ENCODE results near the gene PVRIG. TPM values are rescaled to one million over a fixed set of nuclear protein-coding genes. Genes with fewer than 3 reads are reported as not detected.
"Not testable (repeated sequence)": the region's sequence is repeated elsewhere in the genome, so short reads cannot be mapped to it uniquely, and the experiment has no call there.

The PVRIG gene
- total and polyA plus RNA-seq, 4 donors, result 0.41 to 1.6 (median 0.67) TPM

- no peak overlapping the region for H3K9ac ChIP-seq (ENCODE audit: insufficient read depth in 1 of 2, low read length in 2 of 2)
- no peaks in the 10 kb centered on the region for H3K27me3 ChIP-seq (ENCODE audit: control insufficient read depth in 3 of 3, insufficient read depth in 3 of 3, low read length in 2 of 3)
- peaks cover 0 to 23% (median 2%) of the 10 kb centered on the region in 4 donors for H3K36me3 ChIP-seq (ENCODE audit: control insufficient read depth in 4 of 4, insufficient read depth in 4 of 4, low read length in 4 of 4)
- ATAC-seq (ENCODE audit: insufficient read depth, low FRiP score) (no peak), DNase-seq (no peak)
- no peaks in the 10 kb centered on the region for H3K9me3 ChIP-seq (ENCODE audit: control insufficient read depth in 4 of 4, insufficient read depth in 3 of 4, low read length in 3 of 4)
- H3K4me3 ChIP-seq, result no peak overlapping the region
- no peak for TF ChIP-seq CTCF (IDR thresholded peaks at IDR 0.05; ENCODE audit: control extremely low read depth, extremely low read depth)
- H3K4me1 ChIP-seq (ENCODE audit: control insufficient read depth in 5 of 5, insufficient read depth in 5 of 5, low read length in 5 of 5), result no peaks in the 10 kb centered on the region
- WGBS, 2 donors, result 86 to 90% methylated on average over 14 of the region's 14 CpGs
- peak overlapping the region in 1 of 2 donors; percentile 6 for H3K27ac ChIP-seq (ENCODE audit: low read depth in 1 of 2, low read length in 1 of 2)
Observed at GRCh38 chr7:100221767-100222444, 2.2 kb downstream of the PVRIG start.

DNA sequence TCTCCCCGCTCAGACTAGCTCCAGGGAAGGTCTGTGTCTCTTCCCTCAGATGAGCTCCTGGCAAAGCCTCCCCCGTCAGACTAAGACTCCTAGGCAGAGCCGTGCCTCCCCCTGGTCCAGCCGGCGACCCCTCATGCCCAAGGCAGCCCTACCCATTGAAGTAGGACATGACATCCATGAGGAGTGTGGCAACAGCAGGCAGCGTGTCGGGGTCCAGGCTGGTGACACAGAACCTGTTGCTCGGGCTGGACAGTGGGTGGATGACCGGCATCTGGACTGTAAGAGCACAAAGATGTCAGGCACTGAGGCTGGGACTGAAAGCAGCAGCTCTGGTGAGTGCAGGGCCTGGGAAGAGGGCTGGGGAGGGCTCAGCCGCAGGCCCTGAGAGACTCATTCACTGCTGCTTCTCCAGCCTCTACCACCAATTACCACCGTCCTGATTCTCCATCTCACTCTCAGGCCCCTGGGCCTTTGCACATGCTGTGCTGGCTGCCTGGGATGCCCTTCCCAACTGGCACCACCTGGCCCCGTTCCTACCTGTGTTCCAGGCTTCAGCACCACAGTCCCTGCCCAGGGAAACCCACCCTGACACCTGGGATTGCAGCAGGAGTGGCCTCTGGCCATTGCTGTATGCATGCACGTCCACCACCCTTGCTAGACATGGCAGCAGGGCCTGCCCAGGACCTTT lies 2.8 kb downstream of the PVRIG start:
- H3K36me3 ChIP-seq (ENCODE audit: control insufficient read depth in 4 of 4, insufficient read depth in 4 of 4, low read length in 4 of 4), result peaks cover 0 to 23% (median 2%) of the 10 kb centered on the region in 4 donors
- H3K9ac ChIP-seq (ENCODE audit: insufficient read depth in 1 of 2, low read length in 2 of 2), result no peak overlapping the region
- no peak overlapping the region for H3K4me3 ChIP-seq
- WGBS, 2 donors, result 96 to 97% methylated on average over 13 of the region's 13 CpGs
- no peaks in the 10 kb centered on the region for H3K9me3 ChIP-seq (ENCODE audit: control insufficient read depth in 4 of 4, insufficient read depth in 3 of 4, low read length in 3 of 4)
- ATAC-seq (ENCODE audit: insufficient read depth, low FRiP score) (no peak), DNase-seq (no peak)
- no peak overlapping the region for H3K27ac ChIP-seq (ENCODE audit: low read depth in 1 of 2, low read length in 1 of 2)
- no peak for TF ChIP-seq CTCF (IDR thresholded peaks at IDR 0.05; ENCODE audit: control extremely low read depth, extremely low read depth)
- no peaks in the 10 kb centered on the region for H3K27me3 ChIP-seq (ENCODE audit: control insufficient read depth in 3 of 3, insufficient read depth in 3 of 3, low read length in 2 of 3)
- no peaks in the 10 kb centered on the region for H3K4me1 ChIP-seq (ENCODE audit: control insufficient read depth in 5 of 5, insufficient read depth in 5 of 5, low read length in 5 of 5)

- 92% methylated on average over 14 to 17 of the region's 17 CpGs for WGBS, 2 donors
- peaks cover 0 to 23% (median 2%) of the 10 kb centered on the region in 4 donors for H3K36me3 ChIP-seq (ENCODE audit: control insufficient read depth in 4 of 4, insufficient read depth in 4 of 4, low read length in 4 of 4)
- not testable (repeated sequence) for H3K27me3 ChIP-seq (ENCODE audit: control insufficient read depth in 3 of 3, insufficient read depth in 3 of 3, low read length in 2 of 3); H3K9me3 ChIP-seq (ENCODE audit: control insufficient read depth in 4 of 4, insufficient read depth in 3 of 4, low read length in 3 of 4); ATAC-seq (ENCODE audit: insufficient read depth, low FRiP score); H3K9ac ChIP-seq (ENCODE audit: insufficient read depth in 1 of 2, low read length in 2 of 2); H3K4me3 ChIP-seq; H3K4me1 ChIP-seq (ENCODE audit: control insufficient read depth in 5 of 5, insufficient read depth in 5 of 5, low read length in 5 of 5); DNase-seq; H3K27ac ChIP-seq (ENCODE audit: low read depth in 1 of 2, low read length in 1 of 2)
Observed at GRCh38 chr7:100223376-100223927, 3.7 kb downstream of the PVRIG start.

- ATAC-seq (ENCODE audit: insufficient read depth, low FRiP score); H3K27ac ChIP-seq (ENCODE audit: low read depth in 1 of 2, low read length in 1 of 2); H3K4me1 ChIP-seq (ENCODE audit: control insufficient read depth in 5 of 5, insufficient read depth in 5 of 5, low read length in 5 of 5); H3K4me3 ChIP-seq; H3K27me3 ChIP-seq (ENCODE audit: control insufficient read depth in 3 of 3, insufficient read depth in 3 of 3, low read length in 2 of 3); DNase-seq; H3K9me3 ChIP-seq (ENCODE audit: control insufficient read depth in 4 of 4, insufficient read depth in 3 of 4, low read length in 3 of 4); H3K9ac ChIP-seq (ENCODE audit: insufficient read depth in 1 of 2, low read length in 2 of 2): not testable (repeated sequence)
- WGBS, 2 donors, result 80 to 94% methylated on average over 6 of the region's 6 CpGs
- H3K36me3 ChIP-seq (ENCODE audit: control insufficient read depth in 4 of 4, insufficient read depth in 4 of 4, low read length in 4 of 4), result peaks cover 0 to 22% (median 2%) of the 10 kb centered on the region in 4 donors
Observed at GRCh38 chr7:100224891-100225290, 5.1 kb downstream of the PVRIG start.

- 84 to 91% methylated on average over 8 of the region's 8 CpGs for WGBS, 2 donors
- DNase-seq; H3K4me3 ChIP-seq; H3K9ac ChIP-seq (ENCODE audit: insufficient read depth in 1 of 2, low read length in 2 of 2); H3K27ac ChIP-seq (ENCODE audit: low read depth in 1 of 2, low read length in 1 of 2); H3K9me3 ChIP-seq (ENCODE audit: control insufficient read depth in 4 of 4, insufficient read depth in 3 of 4, low read length in 3 of 4); H3K36me3 ChIP-seq (ENCODE audit: control insufficient read depth in 4 of 4, insufficient read depth in 4 of 4, low read length in 4 of 4); H3K27me3 ChIP-seq (ENCODE audit: control insufficient read depth in 3 of 3, insufficient read depth in 3 of 3, low read length in 2 of 3); ATAC-seq (ENCODE audit: insufficient read depth, low FRiP score); H3K4me1 ChIP-seq (ENCODE audit: control insufficient read depth in 5 of 5, insufficient read depth in 5 of 5, low read length in 5 of 5): not testable (repeated sequence)
Observed at GRCh38 chr7:100234660-100235317, 15.0 kb downstream of the PVRIG start.

GRCh38 chr7:100239975-100240374 lies 20.2 kb downstream of the PVRIG start:
- not testable (repeated sequence) for H3K9ac ChIP-seq (ENCODE audit: insufficient read depth in 1 of 2, low read length in 2 of 2); H3K27me3 ChIP-seq (ENCODE audit: control insufficient read depth in 3 of 3, insufficient read depth in 3 of 3, low read length in 2 of 3)

More at GRCh38 chr7:100239975-100240374, 20.2 kb downstream of the PVRIG start:
- H3K27ac ChIP-seq (ENCODE audit: low read depth in 1 of 2, low read length in 1 of 2); H3K9me3 ChIP-seq (ENCODE audit: control insufficient read depth in 4 of 4, insufficient read depth in 3 of 4, low read length in 3 of 4); H3K36me3 ChIP-seq (ENCODE audit: control insufficient read depth in 4 of 4, insufficient read depth in 4 of 4, low read length in 4 of 4); DNase-seq; H3K4me3 ChIP-seq; ATAC-seq (ENCODE audit: insufficient read depth, low FRiP score); H3K4me1 ChIP-seq (ENCODE audit: control insufficient read depth in 5 of 5, insufficient read depth in 5 of 5, low read length in 5 of 5): not testable (repeated sequence)
- WGBS, 2 donors, result 95 to 97% methylated on average over 7 of the region's 7 CpGs
